ENCODE measurements around the gene PAX3.

Gene PAX3

GRCh38 chr2:222268311-222268990 is 30.3 kb downstream of the PAX3 start:
- no peak for DNase-seq

GRCh38 chr2:222264791-222265320 is 33.9 kb downstream of the PAX3 start:
- no peak for DNase-seq

GRCh38 chr2:222261504-222261903 is 37.3 kb downstream of the PAX3 start:
- no peak for DNase-seq

- no peak for DNase-seq
Observed at GRCh38 chr2:222257645-222258044, 41.2 kb downstream of the PAX3 start.

GRCh38 chr2:222256250-222256649 is 42.5 kb downstream of the PAX3 start:
- DNase-seq = no peak

- DNase-seq = no peak
Observed at GRCh38 chr2:222255090-222255489, 43.7 kb downstream of the PAX3 start.

GRCh38 chr2:222250313-222250712 is 48.5 kb downstream of the PAX3 start:
- DNase-seq = no peak

- no peak for DNase-seq
Observed at GRCh38 chr2:222249444-222249843, 49.4 kb downstream of the PAX3 start.

- no peak for DNase-seq
Observed at GRCh38 chr2:222248818-222249217, 50.0 kb downstream of the PAX3 start.

- DNase-seq = no peak
Observed at GRCh38 chr2:222248256-222248655, 50.5 kb downstream of the PAX3 start.

- DNase-seq = no peak
Observed at GRCh38 chr2:222242532-222242931, 56.3 kb downstream of the PAX3 start.

GRCh38 chr2:222241128-222241870 is 57.5 kb downstream of the PAX3 start:
- no peak for DNase-seq

- no peak for DNase-seq
Observed at GRCh38 chr2:222240676-222241049, 58.1 kb downstream of the PAX3 start.

GRCh38 chr2:222239945-222240675 is 58.7 kb downstream of the PAX3 start:
- DNase-seq = no peak

- no peak for DNase-seq
Observed at GRCh38 chr2:222239091-222239490, 59.7 kb downstream of the PAX3 start.

- no peak for DNase-seq
Observed at GRCh38 chr2:222238072-222238471, 60.7 kb downstream of the PAX3 start.

- DNase-seq = no peak
Observed at GRCh38 chr2:222232839-222233238, 66.0 kb downstream of the PAX3 start.

- no peak for DNase-seq
Observed at GRCh38 chr2:222232372-222232771, 66.4 kb downstream of the PAX3 start.

GRCh38 chr2:222228054-222228453 is 70.7 kb downstream of the PAX3 start:
- DNase-seq = no peak

- DNase-seq = no peak
Observed at GRCh38 chr2:222218786-222219185, 80.0 kb downstream of the PAX3 start.

GRCh38 chr2:222217712-222218111 is 81.1 kb downstream of the PAX3 start:
- no peak for DNase-seq

GRCh38 chr2:222214885-222215284 is 83.9 kb downstream of the PAX3 start:
- no peak for DNase-seq

GRCh38 chr2:222213049-222213448 is 85.7 kb downstream of the PAX3 start:
- DNase-seq = no peak

- DNase-seq = no peak
Observed at GRCh38 chr2:222212571-222212970, 86.2 kb downstream of the PAX3 start.

Data from effector CD4-positive, alpha-beta T cell (primary cell).